Activated CD4-positive, alpha-beta T cell treated with anti-CD3 and anti-CD28 coated beads for 24 hours (primary cell): ENCODE data around the gene ADAMTSL1.

Experiments
- DNase-seq, 2 donors: peaks; one replicate each; pipeline ENCODE4 v3.0.0-alpha.2; 2020; ENCODE audit warnings: low read depth in 2 of 2

Gene ADAMTSL1

DNA sequence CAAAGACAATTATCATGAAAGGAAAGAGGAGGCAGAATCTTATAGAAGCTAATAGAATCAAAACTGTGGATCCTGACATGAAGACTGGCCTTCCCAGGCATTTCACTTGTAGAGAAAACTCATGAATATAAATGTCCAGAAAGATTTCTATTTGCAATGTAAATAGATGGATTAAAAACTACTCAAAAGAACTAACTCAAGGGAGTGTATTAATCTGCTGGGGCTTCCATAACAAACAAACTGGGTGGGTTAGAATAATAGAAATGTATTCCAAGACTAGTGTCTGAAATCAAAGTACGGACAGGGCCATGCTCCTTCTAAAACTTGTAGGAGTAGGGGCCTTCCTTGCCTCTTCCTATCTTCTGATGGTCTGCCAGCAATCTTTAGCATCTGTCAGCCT lies 267.4 kb downstream of the ADAMTSL1 start:
- DNase-seq: no peak

GRCh38 chr9:18741945-18742344 lies 268.0 kb downstream of the ADAMTSL1 start:
- no peak for DNase-seq

GRCh38 chr9:18743421-18743820 lies 269.5 kb downstream of the ADAMTSL1 start:
- DNase-seq: no peak

DNA sequence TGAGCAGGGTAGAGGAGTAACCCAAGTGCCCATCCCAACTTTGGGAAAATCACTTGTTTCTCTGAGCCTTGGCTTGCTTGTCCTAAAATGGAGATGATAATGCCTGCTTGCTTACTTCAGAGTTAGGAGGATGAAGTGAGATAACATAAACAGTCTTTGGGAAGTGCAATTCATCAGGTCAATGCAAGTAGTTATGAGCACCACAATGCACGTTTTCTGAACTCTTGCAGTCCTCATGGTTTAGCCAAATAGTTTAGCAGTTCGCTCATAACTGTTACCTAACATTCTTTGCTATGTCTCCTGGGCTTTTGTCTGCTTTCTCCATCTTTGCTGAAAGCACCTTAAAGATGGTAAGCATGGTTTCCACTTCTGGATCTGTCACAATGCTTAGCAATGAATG lies 270.0 kb downstream of the ADAMTSL1 start:
- no peak for DNase-seq

DNA sequence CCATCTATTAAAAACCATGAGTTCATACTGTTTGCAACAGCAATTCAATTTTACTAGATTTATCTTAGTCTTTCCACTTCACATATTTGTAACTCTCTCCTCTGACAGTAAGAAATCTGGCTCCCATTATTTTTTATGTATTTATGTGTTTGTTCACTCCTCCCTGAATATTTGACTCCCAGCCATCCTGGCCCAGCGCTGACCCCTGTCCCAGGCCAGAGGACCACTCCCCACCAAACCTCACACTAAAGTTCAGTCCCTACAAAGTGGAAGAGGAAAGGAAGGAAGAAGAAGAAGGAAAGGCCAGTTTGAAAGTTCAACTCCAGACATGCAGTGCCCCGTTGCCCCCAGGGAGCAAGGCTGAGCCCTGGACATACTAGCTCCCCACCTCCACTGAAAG lies 271.8 kb downstream of the ADAMTSL1 start:
- DNase-seq: no peak

- DNase-seq: no peak
Observed at GRCh38 chr9:18746631-18747030, 272.7 kb downstream of the ADAMTSL1 start.

DNA sequence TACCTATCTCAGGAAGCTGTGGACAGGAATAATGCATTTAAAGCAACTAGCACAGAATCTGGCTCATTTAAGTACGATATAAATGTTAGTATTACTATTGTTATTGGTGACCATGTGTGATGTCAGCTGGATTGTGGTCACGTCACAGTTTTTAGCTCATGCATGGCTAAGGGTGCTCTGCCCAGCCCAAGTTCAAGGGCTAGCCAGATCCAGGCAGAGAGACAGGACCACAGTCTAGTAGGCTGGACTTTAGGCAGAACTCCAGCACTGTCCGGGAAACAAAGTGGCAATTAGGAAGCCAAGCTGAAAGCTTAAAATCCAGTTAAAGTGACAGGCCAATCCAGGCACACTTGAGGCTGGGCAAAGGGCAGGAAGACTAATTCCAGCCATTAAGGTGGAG lies 273.6 kb downstream of the ADAMTSL1 start:
- DNase-seq: no peak

DNA sequence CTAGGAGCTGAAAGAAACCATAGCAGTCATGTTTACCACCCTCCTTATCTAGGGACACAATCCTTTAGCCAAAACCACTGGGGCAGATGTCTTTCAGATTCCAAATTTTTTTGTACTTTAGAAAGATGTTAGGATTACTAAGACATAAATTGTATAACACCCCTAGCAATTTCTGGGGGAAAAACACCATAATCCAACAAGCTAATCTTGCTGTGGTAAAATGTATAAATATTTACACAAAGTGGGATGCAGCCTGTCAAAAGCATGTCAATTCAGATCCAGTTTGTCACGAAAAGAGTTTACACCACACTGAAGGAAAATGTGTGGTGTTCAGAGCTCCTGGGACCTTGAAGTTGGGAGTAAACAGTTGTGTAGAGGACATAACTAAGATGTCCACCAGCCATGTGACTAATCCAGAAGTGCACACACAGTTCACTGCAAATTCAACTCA lies 274.3 kb downstream of the ADAMTSL1 start:
- DNase-seq: no peak

GRCh38 chr9:18749711-18750110 lies 275.8 kb downstream of the ADAMTSL1 start:
- DNase-seq: no peak

DNA sequence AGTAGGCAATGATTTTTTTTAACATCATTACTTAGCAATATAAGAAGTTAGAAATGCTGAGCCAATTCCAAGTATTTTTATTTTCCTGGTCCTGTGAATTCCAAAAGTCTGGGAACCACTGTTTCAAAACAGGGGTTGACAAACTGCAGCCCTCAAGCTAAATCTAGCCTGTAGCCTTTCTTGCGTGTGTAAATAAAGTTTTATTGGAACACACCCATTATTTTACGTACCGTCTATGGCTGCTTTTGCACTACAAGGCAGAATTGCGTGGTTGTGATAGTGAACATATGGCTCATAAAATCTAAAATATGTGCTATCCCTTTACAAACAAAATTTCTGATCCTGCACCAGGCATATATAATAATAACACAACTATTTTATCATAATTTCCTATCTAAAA lies 280.0 kb downstream of the ADAMTSL1 start:
- DNase-seq: no peak

DNA sequence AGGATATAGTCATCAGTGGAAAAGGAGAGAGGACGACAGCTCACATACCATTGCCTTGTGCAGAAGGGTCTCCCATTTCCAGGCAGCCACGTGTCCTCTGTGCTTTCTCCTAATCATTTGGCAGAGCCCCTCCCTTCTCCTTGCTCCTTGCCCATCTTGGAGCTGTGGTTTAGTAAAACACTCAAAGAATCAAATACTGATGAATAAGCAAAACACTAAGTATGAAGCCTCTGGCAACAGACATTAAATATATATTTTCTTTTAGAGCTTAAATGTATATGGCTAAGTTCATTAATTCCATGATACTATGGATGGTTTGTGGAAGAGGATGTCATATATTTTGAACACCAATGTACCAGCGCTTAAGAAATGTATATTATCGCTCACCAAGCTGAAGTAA lies 280.6 kb downstream of the ADAMTSL1 start:
- no peak for DNase-seq

DNA sequence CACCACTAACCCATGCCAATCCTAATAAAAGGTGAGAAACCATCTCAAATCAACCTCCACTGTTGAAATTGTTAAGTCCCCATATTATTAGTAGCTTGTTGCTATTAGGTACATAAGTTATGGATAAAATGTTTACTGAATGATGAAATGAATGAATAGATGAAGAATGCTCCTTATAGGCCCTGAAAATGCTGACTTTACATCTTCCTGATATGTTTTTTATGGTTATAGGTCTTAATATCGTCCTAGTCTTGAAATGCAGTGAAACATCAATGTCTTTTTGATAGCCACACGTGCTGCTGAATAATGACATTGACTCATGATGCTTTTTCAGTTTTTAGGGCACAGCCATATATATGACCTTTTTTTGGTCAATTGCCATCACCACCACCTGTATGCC lies 281.3 kb downstream of the ADAMTSL1 start:
- DNase-seq: no peak

GRCh38 chr9:18756712-18757125 lies 282.8 kb downstream of the ADAMTSL1 start:
- no peak for DNase-seq

DNA sequence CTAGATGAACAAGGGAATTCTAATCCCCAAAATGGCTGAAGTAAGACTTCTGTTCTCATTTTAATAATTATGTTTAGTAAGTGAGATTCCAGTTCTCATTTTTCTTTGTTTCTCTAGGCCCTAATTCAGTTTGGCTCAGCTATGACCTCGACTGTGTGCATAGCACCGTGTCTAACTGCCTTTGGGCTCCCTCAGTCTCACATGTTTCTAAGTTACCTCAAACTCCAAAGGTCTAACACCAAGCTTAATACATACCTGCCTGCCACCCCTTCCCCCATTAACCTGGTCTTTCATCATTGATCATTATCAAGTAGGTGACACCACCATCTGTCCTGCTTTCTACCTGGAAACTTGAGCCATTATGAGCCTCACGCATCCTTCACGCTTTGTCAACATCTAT lies 285.9 kb downstream of the ADAMTSL1 start:
- DNase-seq: no peak

DNA sequence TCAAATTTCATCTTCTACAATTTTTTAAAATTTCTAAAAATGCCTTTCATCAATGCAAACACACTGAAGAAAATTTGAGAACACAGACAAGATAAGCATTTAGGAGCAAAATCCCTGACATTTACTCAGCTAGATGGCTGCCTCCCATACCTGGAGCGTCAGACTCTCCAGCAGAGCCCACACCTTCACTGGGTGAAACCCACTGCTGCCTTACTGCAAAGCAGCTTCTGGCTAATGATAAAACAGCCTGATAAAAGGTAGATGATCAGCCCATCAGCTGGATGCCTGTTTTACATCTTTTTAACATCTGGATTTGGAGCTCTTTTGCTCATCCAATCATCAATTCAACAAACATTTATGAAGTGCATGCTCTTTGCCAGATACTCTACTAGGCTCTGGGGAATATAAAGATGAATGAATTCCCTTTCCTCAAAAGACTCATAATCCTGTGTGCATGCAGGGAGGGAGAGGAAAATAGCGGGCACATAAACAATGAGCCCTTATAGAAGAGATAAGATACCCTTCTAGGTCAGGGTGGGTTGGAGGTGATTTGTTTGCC lies 287.9 kb downstream of the ADAMTSL1 start:
- no peak for DNase-seq

DNA sequence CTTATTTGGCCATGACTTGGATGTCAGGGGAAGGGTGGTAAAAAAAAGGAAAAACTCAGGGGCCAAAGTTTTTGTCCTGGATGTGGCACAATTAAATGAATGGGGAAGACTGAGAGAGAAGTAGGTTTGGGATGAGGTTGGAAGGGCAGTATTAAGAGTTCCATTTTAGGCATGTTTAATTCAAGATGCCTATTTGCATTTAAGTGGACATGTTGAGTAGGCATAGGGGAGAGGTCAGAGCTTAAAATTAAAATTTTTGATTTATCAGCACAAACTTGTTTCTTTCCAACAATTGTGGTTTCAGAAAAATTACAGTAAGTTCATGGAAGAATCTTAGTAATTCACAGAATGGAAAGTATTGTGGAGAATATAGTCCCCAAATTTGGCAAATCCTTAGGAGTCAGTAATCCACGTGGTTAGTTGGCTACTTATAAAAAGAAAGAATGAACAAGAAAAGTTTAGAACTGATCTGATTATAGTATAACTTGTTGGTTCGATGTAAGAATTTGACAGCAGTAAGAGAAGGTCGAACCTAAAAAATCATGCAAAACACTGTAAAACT lies 293.1 kb downstream of the ADAMTSL1 start:
- DNase-seq: no peak

DNA sequence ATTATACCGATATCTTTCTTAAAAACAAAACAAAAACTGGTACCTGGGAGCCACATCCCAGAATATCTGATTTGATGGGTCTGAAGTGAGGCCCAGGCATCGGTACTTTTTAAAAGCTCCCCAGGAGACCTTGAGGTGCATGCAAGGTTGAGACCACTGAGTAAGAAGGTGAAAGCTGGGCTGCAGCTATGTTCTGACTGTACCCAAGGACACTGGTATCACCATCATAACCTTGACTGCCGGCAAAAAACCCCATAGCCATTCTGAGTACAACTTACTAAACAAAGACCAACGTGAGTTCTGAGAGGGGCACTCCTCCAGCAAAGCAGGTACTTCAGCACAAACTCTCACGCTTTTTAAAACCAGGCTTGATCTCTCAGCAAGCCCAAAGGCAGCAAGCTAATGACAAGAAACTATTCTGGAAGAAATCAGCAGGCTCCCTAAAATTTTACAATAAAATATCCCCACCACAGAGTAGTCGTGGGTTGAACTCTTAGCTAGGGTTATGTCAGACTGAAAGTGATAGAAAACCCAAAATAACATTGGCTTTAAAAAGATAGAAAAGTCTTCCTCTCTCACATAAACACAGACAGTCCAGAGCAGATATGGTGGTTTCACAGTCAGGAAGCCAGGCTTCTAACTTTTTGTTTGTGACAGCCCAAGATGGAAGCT lies 295.1 kb downstream of the ADAMTSL1 start:
- DNase-seq: no peak

GRCh38 chr9:18770131-18770908 lies 296.4 kb downstream of the ADAMTSL1 start:
- no peak for DNase-seq

GRCh38 chr9:18771011-18771410 lies 297.1 kb downstream of the ADAMTSL1 start:
- no peak for DNase-seq

GRCh38 chr9:18771763-18772162 lies 297.8 kb downstream of the ADAMTSL1 start:
- no peak for DNase-seq

- no peak for DNase-seq
Observed at GRCh38 chr9:18775241-18775640, 301.3 kb downstream of the ADAMTSL1 start.

DNA sequence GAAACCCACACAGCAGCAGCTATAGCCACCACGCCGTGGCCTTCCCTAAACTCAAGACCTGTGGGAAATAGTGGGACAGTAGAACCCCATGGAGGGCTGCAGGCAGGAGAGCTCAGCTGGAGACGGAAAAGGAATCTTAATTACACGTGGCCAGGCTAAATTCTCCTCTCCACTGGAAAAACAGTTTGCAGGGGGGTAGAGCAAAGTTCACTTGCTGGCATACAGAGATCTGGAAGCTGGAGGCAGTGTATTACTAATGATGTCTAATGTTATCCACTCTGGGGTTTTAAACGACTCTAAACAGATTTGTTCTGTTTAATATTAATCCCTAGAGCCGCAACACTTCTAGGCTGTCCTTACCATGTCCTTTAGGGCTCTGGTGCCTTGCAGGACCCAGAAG lies 302.0 kb downstream of the ADAMTSL1 start:
- DNase-seq: no peak
